NCI-H69 (cell line): ENCODE measurements around the gene CCDC28B.
A peak's percentile ranks its signal among the peaks of the same experiment; 100 is the strongest.
"Not testable (repeated sequence)": the region's sequence is repeated elsewhere in the genome, so short reads cannot be mapped to it uniquely, and the experiment has no call there.

ENCODE experiments used
- DNase-seq: peaks from one replicate; lab custom pipeline; 2025; lab: John Stamatoyannopoulos, UW

CCDC28B gene

GRCh38 chr1:32200226-32201010 lies at the start of gene CCDC28B:
Gene CCDC28B (plus strand): TSS chr1:32200595. CDS start chr1:32201936, 1,341 bp downstream.
- DNase-seq = peak; percentile 75

GRCh38 chr1:32150847-32151246 lies 49.5 kb upstream of the CCDC28B start:
- DNase-seq = no peak

- no peak for DNase-seq
Observed at GRCh38 chr1:32151319-32151787, 49.0 kb upstream of the CCDC28B start.

GRCh38 chr1:32159189-32159588 lies 41.2 kb upstream of the CCDC28B start:
- no peak for DNase-seq

GRCh38 chr1:32163405-32163804 lies 37.0 kb upstream of the CCDC28B start:
- DNase-seq = no peak

GRCh38 chr1:32165633-32166032 lies 34.8 kb upstream of the CCDC28B start:
- not testable (repeated sequence) for DNase-seq

- no peak for DNase-seq
Observed at GRCh38 chr1:32170991-32171390, 29.4 kb upstream of the CCDC28B start.

GRCh38 chr1:32172621-32173245 lies 27.7 kb upstream of the CCDC28B start:
- no peak for DNase-seq

GRCh38 chr1:32178380-32179192 lies 21.8 kb upstream of the CCDC28B start:
- no peak for DNase-seq

GRCh38 chr1:32179193-32179442 lies 21.3 kb upstream of the CCDC28B start:
- DNase-seq = peak; percentile 64

GRCh38 chr1:32179443-32180185 lies 20.8 kb upstream of the CCDC28B start, which contains the start of gene TXLNA:
Gene TXLNA (plus strand): TSS chr1:32179675. CDS start chr1:32180346, 671 bp downstream.
- DNase-seq = peak; percentile 92

- DNase-seq = peak; percentile 37
Observed at GRCh38 chr1:32180186-32181060, 20.0 kb upstream of the CCDC28B start.

GRCh38 chr1:32181065-32181464 lies 19.3 kb upstream of the CCDC28B start:
- DNase-seq = no peak

GRCh38 chr1:32181563-32181962 lies 18.8 kb upstream of the CCDC28B start:
- no peak for DNase-seq

- DNase-seq = no peak
Observed at GRCh38 chr1:32182060-32182459, 18.3 kb upstream of the CCDC28B start.

GRCh38 chr1:32184650-32185049 lies 15.7 kb upstream of the CCDC28B start:
- DNase-seq = no peak

- DNase-seq = no peak
Observed at GRCh38 chr1:32186077-32186476, 14.3 kb upstream of the CCDC28B start.

- no peak for DNase-seq
Observed at GRCh38 chr1:32186491-32186890, 13.9 kb upstream of the CCDC28B start.

GRCh38 chr1:32187850-32188249 lies 12.5 kb upstream of the CCDC28B start:
- DNase-seq = no peak

- DNase-seq = no peak
Observed at GRCh38 chr1:32192220-32192948, 8.0 kb upstream of the CCDC28B start.
